ENCODE data around the gene ZNF688. TPM values are rescaled to one million over a fixed set of nuclear protein-coding genes. Genes with fewer than 3 reads are reported as not detected.

ZNF688 gene
- total RNA-seq, 1 experiment from 2014 or later, result 16.3 TPM

DNA sequence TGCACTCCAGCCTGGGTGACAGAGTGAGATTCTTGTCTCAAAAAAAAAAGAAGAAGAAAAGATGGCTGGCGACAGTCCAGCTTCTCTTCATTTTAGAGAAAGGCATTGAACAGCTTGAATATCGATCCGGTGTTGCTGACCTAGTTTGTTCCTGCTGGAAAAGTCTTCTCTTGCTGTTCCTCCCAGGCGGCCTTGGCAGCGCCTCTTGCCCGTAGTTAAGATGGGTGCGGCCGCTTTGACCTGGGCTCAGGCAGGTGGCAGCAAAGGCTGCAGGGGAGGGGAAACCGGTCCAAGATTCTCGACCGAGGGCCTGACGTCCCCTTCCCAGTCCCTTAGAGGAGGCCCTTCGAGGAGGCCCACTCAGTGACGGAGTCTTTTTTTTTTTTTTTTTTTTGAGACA is 9.5 kb downstream of the ZNF688 start:
- no peak for DNase-seq (ENCODE audit: low read depth, low spot score)
- in situ Hi-C loops (cut with HindIII; ENCODE audit: low pct_unique_long_range_greater_than_20kb, low sequenced_read_pairs), result no loop called here

DNA sequence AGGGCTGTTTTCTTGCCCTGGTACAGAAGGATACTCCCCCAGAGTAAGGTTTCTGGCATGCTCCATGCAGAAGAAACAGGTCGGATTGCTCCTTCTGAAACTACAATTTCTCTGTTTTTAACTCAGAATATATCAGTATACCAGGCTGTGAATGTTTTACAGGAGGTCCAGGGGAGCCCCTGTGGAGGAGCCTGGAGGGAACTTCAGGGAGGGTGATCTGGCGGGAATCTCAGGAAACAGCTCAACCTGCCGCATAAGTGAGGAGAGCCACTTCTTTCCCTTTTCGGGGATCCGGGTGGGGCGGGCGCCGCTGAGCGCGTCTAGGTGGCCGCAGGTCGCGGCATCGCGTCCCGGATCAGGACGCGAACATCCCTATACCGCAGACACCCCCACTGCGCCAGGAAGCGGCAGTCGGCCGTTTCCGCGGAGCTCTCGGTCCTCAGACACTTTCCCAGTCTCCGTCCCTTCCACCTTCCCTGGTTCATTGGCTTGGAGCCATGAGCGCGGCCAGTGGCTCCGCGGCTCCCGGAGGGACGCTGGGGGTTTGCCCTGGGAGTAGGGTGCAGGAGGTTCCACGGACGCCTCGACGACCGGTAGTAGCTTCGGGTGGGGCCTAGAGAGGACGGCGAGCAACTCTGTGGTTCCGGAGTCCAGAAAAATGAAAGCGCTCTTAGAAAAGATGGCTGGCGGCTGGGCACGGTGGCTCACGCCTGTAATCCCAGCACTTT is 10.3 kb downstream of the ZNF688 start:
- DNase-seq (ENCODE audit: low read depth, low spot score), result no peak
- in situ Hi-C loops (cut with HindIII; ENCODE audit: low pct_unique_long_range_greater_than_20kb, low sequenced_read_pairs), result no loop called here

DNA sequence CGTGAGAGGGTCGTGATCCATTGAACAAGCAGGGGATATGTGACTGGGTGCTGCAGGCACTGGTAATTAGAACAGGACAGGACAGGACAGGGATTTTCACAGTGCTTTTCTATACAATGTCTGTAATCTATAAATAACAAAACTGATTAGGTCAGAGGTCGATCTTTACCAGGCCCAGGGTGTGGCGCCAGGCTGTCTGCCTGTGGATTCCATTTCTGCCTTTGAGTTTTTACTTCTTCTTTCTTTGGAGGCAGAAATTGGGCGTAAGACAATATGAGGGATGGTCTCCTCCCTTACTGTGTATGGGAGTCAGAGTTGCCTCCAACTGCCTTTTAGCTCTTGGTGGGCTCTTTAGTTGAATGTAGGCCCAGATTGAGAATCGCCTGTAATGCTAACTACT is 11.8 kb downstream of the ZNF688 start:
- in situ Hi-C loops (cut with HindIII; ENCODE audit: low pct_unique_long_range_greater_than_20kb, low sequenced_read_pairs), result no loop called here
- DNase-seq (ENCODE audit: low read depth, low spot score), result no peak

DNA sequence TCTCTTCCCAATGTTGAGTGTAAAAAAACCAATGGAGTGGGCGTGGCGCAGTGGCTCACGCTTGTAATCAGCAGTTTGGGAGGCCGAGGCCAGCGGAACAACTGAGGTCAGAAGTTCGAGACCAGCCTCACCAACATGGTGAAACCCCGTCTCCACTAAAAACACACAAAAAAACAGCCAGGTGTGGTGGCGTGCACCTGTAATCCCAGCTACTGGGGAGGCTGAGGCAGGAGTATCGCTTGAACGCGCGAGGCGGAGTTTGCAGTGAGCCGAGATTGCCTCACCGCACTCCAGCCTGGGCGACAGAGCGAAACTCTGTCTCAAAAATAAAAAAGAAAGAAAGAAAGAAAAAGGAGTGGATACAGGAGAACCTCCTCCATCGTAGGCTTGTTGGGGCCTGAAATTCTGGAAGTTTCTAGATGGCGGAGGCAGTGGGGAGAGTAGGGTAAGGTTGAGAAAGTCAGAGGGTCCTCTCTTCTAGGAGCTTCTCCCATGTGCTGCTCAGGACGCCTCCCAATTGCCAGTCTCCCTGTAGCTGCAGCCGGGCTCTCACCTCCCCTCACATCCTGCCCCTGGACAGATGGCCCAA is 12.6 kb downstream of the ZNF688 start:
- in situ Hi-C loops (cut with HindIII; ENCODE audit: low pct_unique_long_range_greater_than_20kb, low sequenced_read_pairs), result no loop called here
- DNase-seq (ENCODE audit: low read depth, low spot score), result no peak

DNA sequence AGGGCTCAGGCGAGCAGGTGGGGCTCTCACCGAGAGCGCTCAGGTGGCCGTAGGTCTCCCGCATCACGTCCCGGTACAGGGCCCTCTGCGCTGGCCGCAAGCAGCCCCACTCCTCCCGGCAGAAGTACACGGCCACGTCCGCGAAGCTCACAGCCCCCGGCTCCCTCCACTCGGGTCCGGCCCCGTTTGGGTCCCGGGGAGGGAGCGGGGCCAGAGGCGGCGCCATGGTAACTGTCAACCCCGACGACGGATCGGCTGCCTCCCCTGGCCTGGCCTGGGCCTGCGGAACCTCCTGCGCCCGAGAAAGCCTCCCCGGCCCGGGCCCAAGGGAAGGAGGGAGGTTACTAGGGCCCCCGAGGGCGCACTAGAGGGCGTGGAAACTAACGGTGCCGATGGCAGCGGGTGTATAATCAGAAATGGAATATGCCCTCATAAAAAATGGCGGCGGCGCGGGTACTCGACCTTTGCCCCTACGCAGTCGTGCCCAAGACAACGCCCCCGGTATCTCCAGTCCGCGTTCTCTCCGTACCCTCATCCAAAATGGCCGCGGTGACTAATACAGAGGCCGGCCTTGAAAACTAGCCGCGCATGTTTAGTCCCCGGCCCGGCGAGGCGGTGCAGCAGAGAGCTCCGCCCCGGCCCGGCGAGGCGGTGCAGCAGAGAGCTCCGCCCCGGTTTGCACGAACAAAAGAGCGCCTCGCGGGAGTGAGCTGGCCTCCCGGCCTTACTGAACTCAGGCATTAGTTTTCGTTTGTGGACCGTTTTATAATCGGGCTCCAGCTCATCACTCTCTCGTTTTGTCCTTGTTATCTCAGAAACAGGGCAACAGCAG is 13.3 kb downstream of the ZNF688 start, which contains the start of gene ZNF764:
Gene ZNF764, minus strand, starts transcription at position 418 of the 832 bp plus-strand sequence. Its CDS starts 192 bp downstream, at position 226.
- in situ Hi-C loops (cut with HindIII; ENCODE audit: low pct_unique_long_range_greater_than_20kb, low sequenced_read_pairs), result no loop called here

DNA sequence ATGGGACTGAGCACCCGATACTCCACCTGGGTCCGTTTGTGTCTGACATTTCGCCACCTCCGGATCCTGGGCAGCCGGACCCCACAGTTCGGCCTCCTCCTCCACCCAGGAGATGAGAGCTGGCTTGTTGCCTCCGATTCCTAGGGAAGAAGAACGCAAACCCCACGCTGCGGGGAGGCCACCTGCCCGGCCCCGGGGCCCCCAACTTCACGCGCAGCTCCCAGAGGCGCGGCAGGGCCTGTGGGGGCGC is 13.9 kb downstream of the ZNF688 start:
- DNase-seq (ENCODE audit: low read depth, low spot score), result no peak
- in situ Hi-C loops (cut with HindIII; ENCODE audit: low pct_unique_long_range_greater_than_20kb, low sequenced_read_pairs), result no loop called here

More for the DNA sequence above, 13.3 kb downstream of the ZNF688 start, which contains the start of gene ZNF764:
- peak; percentile 97 for DNase-seq (ENCODE audit: low read depth, low spot score)

DNA sequence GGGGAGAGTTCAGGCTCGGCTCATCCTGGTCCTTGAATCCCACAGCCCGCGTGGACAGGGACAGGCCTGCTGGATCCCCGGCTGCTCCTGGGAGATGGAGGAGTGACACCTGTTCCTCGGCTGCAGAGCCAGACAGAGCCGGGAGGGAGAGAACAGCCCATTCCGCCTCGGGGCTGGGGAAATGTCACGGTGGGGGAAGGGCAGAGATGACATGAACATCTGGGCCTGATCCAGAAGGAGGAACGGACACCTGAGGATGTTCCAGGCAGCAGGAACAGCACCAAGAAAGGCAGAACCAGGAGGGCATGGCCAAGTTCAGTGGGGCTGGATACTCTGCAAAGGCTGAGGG is 15.4 kb downstream of the ZNF688 start:
- DNase-seq (ENCODE audit: low read depth, low spot score), result no peak
- in situ Hi-C loops (cut with HindIII; ENCODE audit: low pct_unique_long_range_greater_than_20kb, low sequenced_read_pairs), result no loop called here

DNA sequence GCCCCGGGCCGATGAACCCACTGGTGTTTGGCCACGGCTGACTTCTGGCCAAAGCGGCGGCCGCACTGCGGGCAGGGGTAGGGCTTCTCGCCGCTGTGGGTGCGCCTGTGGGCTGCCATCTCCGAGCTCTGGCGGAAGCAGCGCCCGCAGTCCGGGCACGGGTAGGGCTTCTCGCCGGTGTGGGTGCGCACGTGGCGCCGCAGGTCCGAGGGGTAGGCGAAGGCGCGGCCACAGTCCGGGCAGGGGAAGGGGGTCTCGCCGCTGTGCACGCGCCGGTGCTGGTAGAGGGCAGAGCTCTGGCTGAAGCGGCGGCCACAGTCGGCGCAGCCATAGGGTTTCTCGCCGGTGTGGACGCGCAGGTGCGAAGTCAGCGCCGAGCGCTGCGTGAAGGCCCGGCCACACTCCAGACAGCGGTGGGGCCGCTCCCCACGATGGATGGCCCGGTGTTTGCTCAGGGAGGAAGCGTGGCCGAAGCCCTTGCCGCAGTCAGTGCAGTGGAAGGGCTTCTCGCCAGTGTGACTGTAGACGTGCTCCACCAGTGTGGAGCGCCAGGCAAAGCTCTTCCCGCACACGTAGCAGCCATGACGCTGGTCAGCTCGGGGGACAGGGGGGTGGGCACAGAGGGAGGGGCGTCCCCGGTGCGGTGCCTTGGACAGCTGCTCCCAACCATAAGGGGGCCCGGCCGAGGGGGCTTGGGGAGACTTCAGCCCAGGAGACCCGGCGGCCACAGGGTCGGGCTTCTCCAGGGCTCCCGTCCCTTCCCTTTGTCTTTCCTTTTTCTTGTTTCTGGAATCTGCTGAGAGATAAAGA is 16.0 kb downstream of the ZNF688 start:
- in situ Hi-C loops (cut with HindIII; ENCODE audit: low pct_unique_long_range_greater_than_20kb, low sequenced_read_pairs), result no loop called here
- DNase-seq (ENCODE audit: low read depth, low spot score), result no peak

DNA sequence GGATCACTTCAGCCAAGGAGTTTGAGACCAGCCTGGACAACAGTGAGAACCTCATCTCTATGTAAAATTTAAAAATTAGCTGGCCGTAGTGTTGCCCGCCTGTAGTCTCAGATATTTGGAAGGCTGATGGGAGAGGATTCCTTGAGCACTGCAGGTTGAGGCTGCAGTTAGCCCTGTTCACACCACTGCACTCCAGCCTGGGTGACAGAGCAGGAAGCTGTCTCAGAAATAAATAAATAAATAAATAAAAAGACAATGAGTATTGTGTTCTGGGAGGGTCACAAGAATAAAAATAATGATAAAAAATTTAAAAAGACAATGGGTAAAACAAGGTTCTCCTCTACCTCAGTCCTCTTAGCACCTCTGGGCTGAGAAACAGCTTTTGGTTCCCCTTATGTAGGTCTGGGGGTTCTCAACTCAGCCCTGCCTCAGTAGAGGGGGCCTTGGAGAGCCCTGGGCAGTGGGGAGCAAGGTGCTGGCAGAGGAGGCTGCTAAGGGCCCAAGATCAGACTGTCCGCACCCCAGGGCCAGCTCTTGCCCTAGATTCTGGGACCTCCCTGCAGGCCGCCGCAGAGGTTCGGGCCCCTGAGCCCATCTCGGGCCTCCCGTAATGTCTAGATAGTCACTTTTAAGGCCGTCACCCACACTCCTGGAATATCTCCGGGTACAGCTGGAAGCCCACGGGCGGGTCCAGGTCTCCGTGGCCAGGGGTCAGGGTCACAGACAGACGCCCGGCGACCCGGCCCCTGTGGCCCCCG is 16.8 kb downstream of the ZNF688 start:
- in situ Hi-C loops (cut with HindIII; ENCODE audit: low pct_unique_long_range_greater_than_20kb, low sequenced_read_pairs), result no loop called here
- no peak for DNase-seq (ENCODE audit: low read depth, low spot score)

DNA sequence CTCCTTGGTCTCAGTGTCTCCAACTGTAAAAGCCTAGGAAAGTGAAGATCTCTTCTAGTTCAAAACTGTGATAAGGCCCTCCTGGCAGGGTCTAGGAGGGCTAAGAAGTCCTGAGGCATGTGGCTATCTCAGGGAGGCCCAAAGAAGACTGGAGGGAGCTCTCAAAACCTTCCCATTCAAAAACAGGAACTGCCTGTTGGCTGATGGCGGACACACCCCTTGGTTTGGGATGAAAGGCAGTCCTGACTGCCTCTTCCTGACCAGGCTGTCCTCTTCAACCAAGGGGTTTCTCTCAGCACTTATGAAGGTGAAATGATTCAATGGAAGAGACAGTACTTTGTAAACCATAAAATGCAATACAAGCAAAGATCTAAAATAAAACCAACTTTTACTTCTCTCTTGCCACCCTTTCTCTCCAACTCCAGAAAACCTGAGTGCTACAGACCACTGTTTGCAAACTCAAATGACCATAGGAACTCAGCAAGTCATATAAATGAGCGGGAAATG is 18.1 kb downstream of the ZNF688 start:
- in situ Hi-C loops (cut with HindIII; ENCODE audit: low pct_unique_long_range_greater_than_20kb, low sequenced_read_pairs), result no loop called here

DNA sequence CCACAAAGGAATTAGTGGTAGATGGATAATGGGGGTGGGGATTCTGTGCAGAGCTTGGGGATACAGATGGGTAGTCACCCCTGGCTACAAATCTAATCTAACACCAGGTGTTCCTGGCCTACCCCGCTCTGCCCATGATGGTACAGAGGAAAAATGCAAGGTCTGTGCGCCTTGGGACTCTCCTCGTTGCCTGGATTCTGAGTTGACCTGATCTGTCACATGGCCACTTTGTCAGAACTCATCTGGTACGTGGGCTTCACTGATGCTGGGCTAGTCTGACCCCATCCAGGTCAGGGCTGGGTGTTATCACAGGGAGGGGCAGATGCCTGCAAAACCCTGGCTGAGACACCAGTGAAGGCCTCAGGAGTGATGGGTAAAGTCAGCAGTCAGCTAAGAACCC is 18.6 kb downstream of the ZNF688 start:
- no peak for DNase-seq (ENCODE audit: low read depth, low spot score)
- in situ Hi-C loops (cut with HindIII; ENCODE audit: low pct_unique_long_range_greater_than_20kb, low sequenced_read_pairs), result no loop called here

More for the DNA sequence above, 18.1 kb downstream of the ZNF688 start:
- DNase-seq (ENCODE audit: low read depth, low spot score), result no peak

DNA sequence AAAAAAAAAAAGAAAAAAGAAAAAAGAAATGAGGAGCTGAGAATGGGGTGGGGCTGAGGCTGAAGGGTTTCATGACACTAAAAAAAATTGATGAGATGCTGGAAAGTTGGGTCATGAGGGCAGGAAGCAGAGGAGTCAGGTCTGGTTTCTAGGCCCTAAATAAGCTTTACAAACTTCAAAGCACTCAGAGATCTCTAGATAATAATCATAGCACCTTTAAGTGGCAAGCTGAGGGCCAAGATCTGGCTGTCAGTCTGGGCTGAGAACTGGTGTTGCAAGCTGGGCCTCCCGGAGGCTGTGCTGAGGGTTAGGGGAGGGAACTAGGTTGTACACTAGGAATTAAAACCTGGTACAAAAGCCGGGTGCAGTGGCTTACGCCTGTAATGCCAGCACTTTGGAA is 19.7 kb downstream of the ZNF688 start:
- in situ Hi-C loops (cut with HindIII; ENCODE audit: low pct_unique_long_range_greater_than_20kb, low sequenced_read_pairs), result no loop called here

DNA sequence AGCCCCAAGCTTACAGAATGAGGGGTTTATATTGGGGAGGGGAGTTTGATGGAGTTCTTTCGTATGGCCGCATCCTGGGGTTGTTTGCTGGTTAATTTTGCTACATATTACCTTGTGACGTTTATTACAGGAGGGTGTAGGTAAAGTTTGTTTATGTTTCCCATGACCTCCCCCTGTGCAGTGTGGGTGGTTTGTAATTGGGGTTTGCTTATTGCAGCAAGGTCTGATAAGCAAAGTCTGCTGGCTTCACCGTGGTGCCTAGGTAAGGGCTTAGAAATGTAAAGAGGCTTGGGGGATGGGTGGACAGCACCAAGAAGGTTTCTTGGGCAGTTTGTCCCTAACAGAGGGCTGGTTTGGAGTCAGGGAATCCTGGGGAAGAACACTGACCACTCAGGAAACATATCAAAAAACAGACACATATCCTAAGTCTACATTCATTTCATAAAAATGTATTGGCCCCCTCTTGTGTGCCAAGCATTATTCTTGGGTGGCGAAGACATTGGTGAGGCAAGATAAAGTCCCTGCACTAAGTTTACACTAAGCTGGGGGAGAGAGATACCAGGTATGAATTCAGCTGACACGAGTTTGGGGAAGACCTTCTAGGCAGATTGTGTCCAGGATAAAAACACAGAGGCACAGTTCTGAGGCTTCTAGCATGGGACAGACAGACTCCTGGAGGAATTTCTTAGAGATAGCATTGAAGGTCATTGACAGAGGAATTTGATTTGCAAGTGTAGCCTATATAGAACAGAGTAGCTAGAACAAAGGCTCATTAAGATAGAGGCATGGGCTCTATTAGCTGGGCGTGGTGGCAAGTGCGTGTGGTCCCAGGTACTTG is 22.9 kb downstream of the ZNF688 start:
- in situ Hi-C loops (cut with HindIII; ENCODE audit: low pct_unique_long_range_greater_than_20kb, low sequenced_read_pairs), result no loop called here
- peak; percentile 14 for DNase-seq (ENCODE audit: low read depth, low spot score)

More for the DNA sequence above, 19.7 kb downstream of the ZNF688 start:
- no peak for DNase-seq (ENCODE audit: low read depth, low spot score)

DNA sequence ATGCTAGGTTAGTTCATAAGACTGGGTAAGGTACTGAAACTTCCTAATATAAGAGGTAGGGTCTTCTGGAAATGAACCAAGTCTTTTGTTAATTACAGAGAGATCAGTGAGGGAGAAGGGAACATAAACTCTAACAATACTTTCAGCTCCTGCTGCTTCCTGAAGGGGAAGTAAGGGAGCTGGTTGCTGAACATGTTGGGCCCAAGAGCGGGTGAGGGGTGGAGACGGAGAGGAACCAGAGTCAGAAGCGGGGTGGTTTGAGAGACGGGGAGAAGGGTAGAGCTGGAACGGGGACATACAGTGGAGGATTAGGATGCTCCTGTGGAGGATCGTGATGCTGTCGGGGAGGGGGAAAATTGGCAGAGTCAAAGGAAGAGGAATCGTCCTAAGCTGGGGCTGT is 25.4 kb downstream of the ZNF688 start:
- no peak for DNase-seq (ENCODE audit: low read depth, low spot score)
- in situ Hi-C loops (cut with HindIII; ENCODE audit: low pct_unique_long_range_greater_than_20kb, low sequenced_read_pairs), result no loop called here

DNA sequence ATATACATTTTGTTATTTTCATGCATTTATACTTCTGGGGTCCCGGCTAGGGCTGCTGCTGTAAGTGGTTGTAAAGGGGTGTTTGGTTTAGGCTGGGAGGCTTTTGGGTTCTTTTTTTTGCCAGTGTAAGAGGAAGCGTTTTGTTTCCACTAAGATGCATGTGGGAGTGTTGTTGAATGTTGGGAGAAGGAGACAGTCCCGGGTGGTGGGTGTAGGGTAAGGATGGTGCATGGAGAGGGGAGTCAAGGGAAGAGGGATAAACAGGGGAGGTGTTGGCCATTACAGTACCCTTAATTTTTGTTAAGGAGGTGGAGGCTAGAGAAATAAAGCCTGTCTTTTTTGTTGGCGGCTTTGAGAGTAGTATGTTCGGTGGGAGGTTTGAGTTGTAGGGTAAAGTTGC is 28.4 kb downstream of the ZNF688 start:
- no peak for DNase-seq (ENCODE audit: low read depth, low spot score)
- in situ Hi-C loops (cut with HindIII; ENCODE audit: low pct_unique_long_range_greater_than_20kb, low sequenced_read_pairs), result no loop called here

DNA sequence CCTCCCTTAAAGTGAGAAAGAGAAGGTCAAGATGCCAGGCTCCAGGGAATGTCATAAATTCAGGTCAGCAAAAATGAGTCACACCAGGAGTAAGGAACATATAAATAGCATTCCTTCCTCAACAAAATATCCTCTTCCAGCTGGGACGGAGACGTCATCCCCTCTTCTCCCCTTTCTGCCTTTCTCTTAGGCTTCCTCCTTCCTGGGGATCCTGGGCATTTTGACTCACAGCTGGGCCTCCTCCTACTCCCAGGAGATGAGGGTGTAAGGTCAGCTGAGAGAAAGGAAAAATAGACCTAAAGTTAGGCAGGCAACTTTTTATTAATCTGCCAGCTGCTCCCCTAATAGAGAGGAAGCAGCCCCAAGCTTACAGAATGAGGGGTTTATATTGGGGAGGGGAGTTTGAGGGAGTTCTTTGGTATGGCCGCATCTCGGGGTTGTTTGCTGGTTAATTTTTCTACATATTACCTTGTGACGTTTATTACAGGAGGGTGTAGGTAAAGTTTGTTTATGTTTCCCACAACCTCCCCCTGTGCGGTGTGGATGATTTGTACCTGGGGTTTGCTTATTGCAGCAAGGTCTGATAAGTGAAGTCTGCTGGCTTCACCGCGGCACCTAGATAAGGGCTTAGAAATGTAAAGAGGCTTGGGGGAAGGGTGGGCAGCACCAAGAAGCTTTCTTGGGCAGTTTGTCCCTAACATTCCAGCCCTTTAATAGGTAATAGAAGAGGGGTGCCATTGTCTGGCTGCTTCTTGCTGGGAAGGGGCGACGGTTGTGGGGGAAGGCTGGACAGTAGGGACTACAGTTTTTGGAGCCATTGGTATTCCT is 29.8 kb downstream of the ZNF688 start:
- DNase-seq (ENCODE audit: low read depth, low spot score), result no peak
- in situ Hi-C loops (cut with HindIII; ENCODE audit: low pct_unique_long_range_greater_than_20kb, low sequenced_read_pairs), result no loop called here
